Keratinocyte (primary cell): Measurements from ENCODE around the gene TAF4. TPM values are rescaled to one million over a fixed set of nuclear protein-coding genes. Genes with fewer than 3 reads are reported as not detected.

Source experiments
- DNase-seq: peaks from one replicate; pipeline ENCODE4 v3.0.0-alpha.2; 2011; ENCODE audit warnings: low read depth, missing footprints, low spot score
- FAIRE-seq: peaks from 2 replicates; lab custom pipeline; 2011; peaks lifted over from hg19 to GRCh38; lab: Jason Lieb, UNC
- H2AFZ ChIP-seq: 2 replicates; pipeline ENCODE4 v1.6.0; 2012; ENCODE audit warnings: low read length, control low read depth, inconsistent platforms; ENCODE audit not compliant: control insufficient read depth
- H3K27ac ChIP-seq: 2 replicates; pipeline ENCODE4 v1.5.1; 2011; ENCODE audit warnings: low read length; ENCODE audit not compliant: control insufficient read depth, insufficient read depth
- H3K27me3 ChIP-seq: 3 replicates; pipeline ENCODE4 v1.6.0; 2011; ENCODE audit warnings: low read length; ENCODE audit not compliant: control insufficient read depth, insufficient read depth; ENCODE audit errors: extremely low read depth
- H3K36me3 ChIP-seq, 2 experiments: 2 replicates in 1 of 2; 3 replicates in 1 of 2; pipeline ENCODE4 v1.5.1; 2011; ENCODE audit warnings: low read length in 2 of 2, mild to moderate bottlenecking in 1 of 2; ENCODE audit not compliant: control insufficient read depth in 2 of 2, insufficient read depth in 2 of 2; ENCODE audit errors: extremely low read depth in 1 of 2
- H3K4me1 ChIP-seq: 3 replicates; pipeline ENCODE4 v1.5.1; 2011; ENCODE audit warnings: low read length; ENCODE audit not compliant: control insufficient read depth, insufficient read depth; ENCODE audit errors: extremely low read depth
- H3K4me2 ChIP-seq: 3 replicates; pipeline ENCODE4 v1.6.0; 2011; ENCODE audit warnings: low read depth, low read length; ENCODE audit not compliant: control insufficient read depth, insufficient read depth; ENCODE audit errors: extremely low read depth
- H3K4me3 ChIP-seq, 3 experiments: fragments of 200-600 bp in 1 of 3; sonication (generic) in 1 of 3; 2 replicates in 2 of 3; 3 replicates in 1 of 3; pipeline ENCODE4 v1.5.1; 2011 to 2016; ENCODE audit warnings: low read length in 3 of 3, mild to moderate bottlenecking in 3 of 3, control low read depth in 2 of 3, inconsistent platforms in 1 of 3, low read depth in 1 of 3, mixed read lengths in 1 of 3, mixed run types in 1 of 3, moderate library complexity in 1 of 3; ENCODE audit not compliant: control insufficient read depth in 2 of 3, insufficient read depth in 2 of 3; ENCODE audit errors: extremely low read depth in 1 of 3
- H3K79me2 ChIP-seq: 2 replicates; pipeline ENCODE4 v1.6.0; 2012; ENCODE audit warnings: low read length; ENCODE audit not compliant: control insufficient read depth, insufficient read depth
- H3K9ac ChIP-seq: 3 replicates; pipeline ENCODE4 v1.6.0; 2011; ENCODE audit warnings: low read length; ENCODE audit not compliant: control insufficient read depth, insufficient read depth; ENCODE audit errors: extremely low read depth
- H3K9me1 ChIP-seq: 3 replicates; pipeline ENCODE4 v1.6.0; 2011; ENCODE audit warnings: low read length; ENCODE audit not compliant: control insufficient read depth, insufficient read depth; ENCODE audit errors: extremely low read depth
- H3K9me3 ChIP-seq: 2 replicates; pipeline ENCODE4 v1.5.1; 2012; ENCODE audit warnings: low read depth, low read length; ENCODE audit not compliant: control insufficient read depth
- H4K20me1 ChIP-seq: 3 replicates; pipeline ENCODE4 v1.6.0; 2011; ENCODE audit warnings: low read length; ENCODE audit not compliant: control insufficient read depth, insufficient read depth; ENCODE audit errors: extremely low read depth
- EZH2 ChIP-seq: IDR thresholded peaks from one replicate; pipeline ENCODE4 v1.6.1; 2012; ENCODE audit warnings: inconsistent platforms, mild to moderate bottlenecking, low read length, moderate library complexity
- dilution Hi-C: fragments of 300-500 bp; cut with MboI; formaldehyde crosslinking; loops from one replicate; pipeline ENCODE4 v1.7.0; 2020; ENCODE audit warnings: low sequenced_read_pairs; ENCODE audit not compliant: extremely low pct_ligation_motif_present
- polyA plus RNA-seq, 5 experiments: library from polyadenylated mRNA; depleted of rRNA in 3 of 5; stranded (reverse) in 3 of 5; stranded (forward) in 1 of 5; unstranded in 1 of 5; fragments of >200 nt; gene quantifications; 1 replicate in 1 of 5; 2 replicates in 3 of 5; 3 replicates in 1 of 5; pipeline versions ENCODE4 v1.2.1 to v1.2.3, GENCODE V29; 2011 to 2012; ENCODE audit warnings: missing spikeins in 2 of 5, low read depth in 1 of 5, low replicate concordance in 1 of 5
- TF ChIP-seq, protein P1 (sequence below), 3 experiments: IDR thresholded peaks in 1 of 3; conservative IDR thresholded peaks in 1 of 3; optimal IDR thresholded peaks in 1 of 3; 2 replicates in 2 of 3; 3 replicates in 1 of 3; pipeline versions ENCODE3 to v1.5.1; 2011; ENCODE audit warnings: low read length in 3 of 3, mild to moderate bottlenecking in 3 of 3, moderate library complexity in 2 of 3, control low read depth in 1 of 3, inconsistent platforms in 1 of 3; ENCODE audit not compliant: insufficient read depth in 2 of 3; ENCODE audit errors: extremely low read depth in 1 of 3

Gene TAF4
- polyA plus RNA-seq, 1 donor (not counting 4 experiments of a cell fraction or from before 2014, with no cell fraction given), result 3.3 TPM

DNA sequence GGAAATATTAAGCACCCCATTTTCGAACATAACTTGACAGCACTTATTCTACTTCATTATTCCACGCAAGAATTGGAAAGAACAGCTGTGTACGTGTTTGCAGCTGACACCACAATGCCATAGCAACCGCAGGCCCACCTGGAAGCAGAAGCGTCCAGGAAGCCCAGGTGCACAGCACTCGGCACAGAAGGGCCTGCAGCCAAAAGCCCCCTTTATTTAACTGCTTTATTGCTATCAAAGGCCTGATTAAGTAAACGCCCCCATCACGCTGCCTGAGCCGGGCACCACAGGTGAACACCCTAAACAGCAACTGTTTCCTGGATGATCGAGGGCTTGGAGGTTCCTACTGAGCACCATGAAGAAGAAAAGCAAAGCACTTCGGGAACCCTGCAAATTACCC, 6.3 kb downstream of the TAF4 start:
- H3K4me3 ChIP-seq, result no peak overlapping the region
- DNase-seq (no peak), FAIRE-seq (no peak)
- H3K9me1 ChIP-seq, result no peaks in the 10 kb centered on the region
- H3K36me3 ChIP-seq, result peaks cover 0 to 6% of the 10 kb centered on the region in 2 experiments
- peaks cover 5% of the 10 kb centered on the region for H3K4me1 ChIP-seq
- H2AFZ ChIP-seq, result no peak overlapping the region
- no peaks in the 10 kb centered on the region for H3K27me3 ChIP-seq
- H4K20me1 ChIP-seq, result peaks cover 4% of the 10 kb centered on the region
- no peaks in the 10 kb centered on the region for H3K9me3 ChIP-seq
- TF ChIP-seq, protein P1, sequence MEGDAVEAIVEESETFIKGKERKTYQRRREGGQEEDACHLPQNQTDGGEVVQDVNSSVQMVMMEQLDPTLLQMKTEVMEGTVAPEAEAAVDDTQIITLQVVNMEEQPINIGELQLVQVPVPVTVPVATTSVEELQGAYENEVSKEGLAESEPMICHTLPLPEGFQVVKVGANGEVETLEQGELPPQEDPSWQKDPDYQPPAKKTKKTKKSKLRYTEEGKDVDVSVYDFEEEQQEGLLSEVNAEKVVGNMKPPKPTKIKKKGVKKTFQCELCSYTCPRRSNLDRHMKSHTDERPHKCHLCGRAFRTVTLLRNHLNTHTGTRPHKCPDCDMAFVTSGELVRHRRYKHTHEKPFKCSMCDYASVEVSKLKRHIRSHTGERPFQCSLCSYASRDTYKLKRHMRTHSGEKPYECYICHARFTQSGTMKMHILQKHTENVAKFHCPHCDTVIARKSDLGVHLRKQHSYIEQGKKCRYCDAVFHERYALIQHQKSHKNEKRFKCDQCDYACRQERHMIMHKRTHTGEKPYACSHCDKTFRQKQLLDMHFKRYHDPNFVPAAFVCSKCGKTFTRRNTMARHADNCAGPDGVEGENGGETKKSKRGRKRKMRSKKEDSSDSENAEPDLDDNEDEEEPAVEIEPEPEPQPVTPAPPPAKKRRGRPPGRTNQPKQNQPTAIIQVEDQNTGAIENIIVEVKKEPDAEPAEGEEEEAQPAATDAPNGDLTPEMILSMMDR (optimal IDR thresholded peaks at IDR 0.05 in 1 of 3, IDR thresholded peaks at IDR 0.05 in 1 of 3, conservative IDR thresholded peaks at IDR 0.05 in 1 of 3; ENCODE audit: extremely low read depth in 1 of 3, insufficient read depth in 2 of 3, low read length in 3 of 3), result no peak
- no peak for TF ChIP-seq EZH2
- peaks cover 74% of the 10 kb centered on the region for H3K79me2 ChIP-seq
- no peak overlapping the region for H3K27ac ChIP-seq
- no peak overlapping the region for H3K4me2 ChIP-seq
- dilution Hi-C loops, result no loop called here
- H3K9ac ChIP-seq, result no peak overlapping the region

DNA sequence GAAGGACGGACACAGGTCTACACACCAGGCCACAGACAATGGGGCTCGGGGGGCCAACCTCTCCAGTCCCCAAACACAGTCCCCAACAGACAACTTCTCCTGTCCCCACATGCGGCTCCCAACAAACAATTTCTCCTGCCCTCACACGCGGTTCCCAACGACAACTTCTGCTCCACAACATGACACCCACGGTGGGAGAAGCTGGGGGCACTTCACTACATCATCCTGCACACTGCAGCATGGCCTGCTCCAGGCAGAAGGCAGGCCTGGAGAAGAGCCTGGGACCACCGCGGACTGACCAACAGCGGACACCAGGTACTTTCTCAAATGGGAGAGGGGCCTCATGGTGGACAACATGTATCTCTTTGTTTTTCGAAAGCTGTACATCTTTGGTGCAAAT, 6.7 kb downstream of the TAF4 start:
- H3K4me2 ChIP-seq, result no peak overlapping the region
- H3K27me3 ChIP-seq, result no peaks in the 10 kb centered on the region
- peaks cover 75% of the 10 kb centered on the region for H3K79me2 ChIP-seq
- no peaks in the 10 kb centered on the region for H3K9me1 ChIP-seq
- H3K9ac ChIP-seq, result no peak overlapping the region
- dilution Hi-C loops, result no loop called here
- no peak overlapping the region for H3K27ac ChIP-seq
- H3K36me3 ChIP-seq, result peaks cover 0 to 6% of the 10 kb centered on the region in 2 experiments
- H3K9me3 ChIP-seq, result no peaks in the 10 kb centered on the region
- FAIRE-seq (no peak), DNase-seq (no peak)
- no peak overlapping the region for H2AFZ ChIP-seq
- TF ChIP-seq, protein P1 (optimal IDR thresholded peaks at IDR 0.05 in 1 of 3, IDR thresholded peaks at IDR 0.05 in 1 of 3, conservative IDR thresholded peaks at IDR 0.05 in 1 of 3; ENCODE audit: extremely low read depth in 1 of 3, insufficient read depth in 2 of 3, low read length in 3 of 3), result no peak
- no peak for TF ChIP-seq EZH2
- peaks cover 3% of the 10 kb centered on the region for H3K4me1 ChIP-seq
- no peak overlapping the region for H3K4me3 ChIP-seq
- peaks cover 6% of the 10 kb centered on the region for H4K20me1 ChIP-seq
